PC-9 (cell line): Measurements from ENCODE around the gene SLC6A8.

Experiments
- EZH2 ChIP-seq: fragments of 200-600 bp; sonication (generic); IDR thresholded peaks from 2 replicates; pipeline ENCODE4 v1.8.0; 2017; ENCODE audit warnings: antibody characterized with exemption, low read depth
- TF ChIP-seq, protein P1 (sequence below): fragments of 200-600 bp; sonication (generic); conservative IDR thresholded peaks from 2 replicates; pipeline ENCODE4 v1.6.1; 2017; ENCODE audit warnings: mixed run types, antibody characterized with exemption, mild to moderate bottlenecking, moderate library complexity

DNA sequence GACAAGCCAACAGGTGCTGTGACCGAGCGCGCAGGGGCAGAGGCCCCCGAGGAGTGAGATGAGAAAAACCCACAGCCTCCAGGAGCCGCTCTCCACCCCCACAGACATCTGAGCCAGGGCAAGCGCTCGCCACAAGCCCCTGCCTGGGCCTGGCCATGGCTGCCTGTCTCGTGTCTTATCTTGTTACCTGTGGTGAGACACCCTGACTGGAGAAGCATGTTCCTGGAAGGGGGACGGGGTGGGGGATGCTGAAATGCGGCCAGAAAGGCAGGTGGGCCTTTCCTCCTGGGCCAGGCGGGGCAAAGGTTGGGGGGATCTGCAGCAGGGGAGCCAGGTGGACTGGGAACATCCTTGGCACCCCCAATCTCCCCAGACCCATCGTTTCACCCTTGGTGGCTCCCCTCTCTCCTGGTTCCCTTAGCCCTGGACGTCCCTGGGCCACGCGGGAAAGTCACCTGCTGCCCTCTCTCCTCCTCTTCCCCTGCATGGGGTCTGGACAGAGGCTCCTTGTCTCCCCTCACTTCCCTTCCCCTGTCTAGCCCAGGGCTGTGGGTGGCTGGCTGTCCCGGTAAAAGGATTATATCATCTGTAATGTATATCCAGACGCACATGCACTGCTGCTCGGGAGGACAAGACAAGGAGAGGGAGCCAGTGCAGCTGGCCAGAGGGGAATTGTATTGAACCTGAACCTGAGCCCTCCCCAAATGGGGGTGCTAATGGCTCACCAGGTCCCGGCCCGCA, 49.1 kb upstream of the SLC6A8 start:
- TF ChIP-seq, protein P1, sequence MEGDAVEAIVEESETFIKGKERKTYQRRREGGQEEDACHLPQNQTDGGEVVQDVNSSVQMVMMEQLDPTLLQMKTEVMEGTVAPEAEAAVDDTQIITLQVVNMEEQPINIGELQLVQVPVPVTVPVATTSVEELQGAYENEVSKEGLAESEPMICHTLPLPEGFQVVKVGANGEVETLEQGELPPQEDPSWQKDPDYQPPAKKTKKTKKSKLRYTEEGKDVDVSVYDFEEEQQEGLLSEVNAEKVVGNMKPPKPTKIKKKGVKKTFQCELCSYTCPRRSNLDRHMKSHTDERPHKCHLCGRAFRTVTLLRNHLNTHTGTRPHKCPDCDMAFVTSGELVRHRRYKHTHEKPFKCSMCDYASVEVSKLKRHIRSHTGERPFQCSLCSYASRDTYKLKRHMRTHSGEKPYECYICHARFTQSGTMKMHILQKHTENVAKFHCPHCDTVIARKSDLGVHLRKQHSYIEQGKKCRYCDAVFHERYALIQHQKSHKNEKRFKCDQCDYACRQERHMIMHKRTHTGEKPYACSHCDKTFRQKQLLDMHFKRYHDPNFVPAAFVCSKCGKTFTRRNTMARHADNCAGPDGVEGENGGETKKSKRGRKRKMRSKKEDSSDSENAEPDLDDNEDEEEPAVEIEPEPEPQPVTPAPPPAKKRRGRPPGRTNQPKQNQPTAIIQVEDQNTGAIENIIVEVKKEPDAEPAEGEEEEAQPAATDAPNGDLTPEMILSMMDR, result no peak
- no peak for TF ChIP-seq EZH2
